ENCODE data around the gene INVS. TPM values are rescaled to one million over a fixed set of nuclear protein-coding genes. Genes with fewer than 3 reads are reported as not detected.

INVS gene
- total RNA-seq, 4 donors from 2014 or later: 28.0 to 42.6 (median 35.6) TPM

GRCh38 chr9:100099722-100100042 lies 639 bp downstream of the INVS start:
- WGBS, 2 donors: 3 to 6% methylated on average over 10 of the region's 10 CpGs
- no peak for TF ChIP-seq CTCF (IDR thresholded peaks at IDR 0.05)
- TF ChIP-seq EP300 (IDR thresholded peaks at IDR 0.05): no peak
- TF ChIP-seq POLR2A (IDR thresholded peaks at IDR 0.05): no peak
- DNase-seq (ENCODE audit: low spot score in 2 of 2): no peak
- Histone ChIP-seq H3K27me3 (no peaks in the 10 kb centered on the region), H3K4me3 (peak overlapping the region; percentile 72 to 91 (median 78)), H3K4me1 (peaks cover 3 to 44% (median 14%) of the 10 kb centered on the region in 4 donors), H3K9me3 (no peaks in the 10 kb centered on the region), H3K27ac (peak overlapping the region; percentile 49 to 95 (median 90)), H3K36me3 (peaks cover 0 to 32% (median 0%) of the 10 kb centered on the region in 3 donors)

GRCh38 chr9:100100146-100100667 lies 1.2 kb downstream of the INVS start:
- Histone ChIP-seq H3K36me3 (peaks cover 0 to 37% (median 0%) of the 10 kb centered on the region in 3 donors), H3K4me1 (peaks cover 3 to 39% (median 14%) of the 10 kb centered on the region in 4 donors), H3K9me3 (no peaks in the 10 kb centered on the region), H3K4me3 (peak overlapping the region in 2 of 4 donors; percentile 72 to 91), H3K27me3 (no peaks in the 10 kb centered on the region), H3K27ac (peak overlapping the region in 3 of 4 donors; percentile 89 to 95 (median 90))
- TF ChIP-seq POLR2A (IDR thresholded peaks at IDR 0.05): no peak
- DNase-seq (ENCODE audit: low spot score in 2 of 2): no peak
- 78 to 85% methylated on average over 2 of the region's 2 CpGs for WGBS, 2 donors

- Histone ChIP-seq H3K4me1 (peaks cover 3 to 25% (median 14%) of the 10 kb centered on the region in 4 donors), H3K27ac (no peak overlapping the region), H3K27me3 (no peaks in the 10 kb centered on the region), H3K36me3 (peaks cover 0 to 51% (median 2%) of the 10 kb centered on the region in 3 donors), H3K9me3 (no peaks in the 10 kb centered on the region), H3K4me3 (no peak overlapping the region)
- no peak for TF ChIP-seq CTCF (IDR thresholded peaks at IDR 0.05)
- TF ChIP-seq EP300 (IDR thresholded peaks at IDR 0.05): no peak
- TF ChIP-seq POLR2A (IDR thresholded peaks at IDR 0.05): no peak
- 91 to 95% methylated on average over 6 of the region's 6 CpGs for WGBS, 2 donors
- no peak for DNase-seq (ENCODE audit: low spot score in 2 of 2)
These were observed 2.6 kb downstream of the INVS start for GRCh38 chr9:100101608-100102007.

- DNase-seq (ENCODE audit: low spot score in 2 of 2): no peak
- peaks cover 3 to 12% (median 8%) of the 10 kb centered on the region in 4 donors for H3K4me1 ChIP-seq
- no peak overlapping the region for H3K4me3 ChIP-seq
- H3K36me3 ChIP-seq: peaks cover 0 to 74% (median 2%) of the 10 kb centered on the region in 3 donors
- WGBS, 2 donors: 87 to 92% methylated on average over 4 of the region's 4 CpGs
- H3K27ac ChIP-seq: no peak overlapping the region
- TF ChIP-seq POLR2A (IDR thresholded peaks at IDR 0.05) (no peak), CTCF (IDR thresholded peaks at IDR 0.05) (no peak)
- no peaks in the 10 kb centered on the region for H3K27me3 ChIP-seq
- no peaks in the 10 kb centered on the region for H3K9me3 ChIP-seq
These were observed 5.3 kb downstream of the INVS start for GRCh38 chr9:100104314-100104713.

GRCh38 chr9:100105861-100106260 lies 6.8 kb downstream of the INVS start:
- Histone ChIP-seq H3K9me3 (no peaks in the 10 kb centered on the region), H3K27me3 (no peaks in the 10 kb centered on the region), H3K27ac (no peak overlapping the region), H3K36me3 (peaks cover 0 to 79% (median 2%) of the 10 kb centered on the region in 3 donors), H3K4me3 (no peak overlapping the region), H3K4me1 (peaks cover 0 to 9% (median under 1%) of the 10 kb centered on the region in 4 donors)
- DNase-seq (ENCODE audit: low spot score in 2 of 2): no peak
- WGBS, 2 donors: 0 to 29% methylated on average over 1 of the region's 1 CpG
- TF ChIP-seq CTCF (IDR thresholded peaks at IDR 0.05): no peak
- TF ChIP-seq POLR2A (IDR thresholded peaks at IDR 0.05): no peak
- no peak for TF ChIP-seq EP300 (IDR thresholded peaks at IDR 0.05)
